Endothelial cell of umbilical vein (primary cell): ENCODE data around the gene ACADVL. TPM values are rescaled to one million over a fixed set of nuclear protein-coding genes. Genes with fewer than 3 reads are reported as not detected.

Source experiments
- BruUV-seq: library from RNA; stranded (reverse); fragments of 400-500 nt; replicated peaks from 2 replicates; lab custom pipeline; 2021; lab: Mats Ljungman, UMichigan
- CTCF ChIA-PET: fragments of 300-600, 350-600 bp; sonication (Branson Sonifier 250); formaldehyde crosslinking; loops from one replicate; lab custom pipeline; 2021; ENCODE audit warnings: antibody characterized with exemption, inconsistent platforms; lab: Charles Lee
- POLR2A ChIA-PET: fragments of 300-600, 350-600 bp; sonication (Branson Sonifier 250); formaldehyde crosslinking; loops from one replicate; lab custom pipeline; 2021; ENCODE audit warnings: antibody characterized with exemption, inconsistent platforms; lab: Charles Lee
- DNase-seq: peaks from one replicate; pipeline ENCODE4 v3.0.0-alpha.2; 2011; ENCODE audit warnings: low read depth, low spot score
- FAIRE-seq: peaks from 2 replicates; lab custom pipeline; 2011; peaks lifted over from hg19 to GRCh38; lab: Jason Lieb, UNC
- H2AFZ ChIP-seq: 2 replicates; pipeline ENCODE4 v1.6.0; 2012; ENCODE audit warnings: low read depth, low read length, control low read depth, inconsistent platforms
- H3K27ac ChIP-seq: 2 replicates; pipeline ENCODE4 v1.5.1; 2011; ENCODE audit warnings: low read depth, mild to moderate bottlenecking, control low read depth, low read length, moderate library complexity; ENCODE audit not compliant: insufficient read depth
- H3K27me3 ChIP-seq, 2 experiments: 2 replicates each; pipeline versions ENCODE4 v1.6.0 to v1.6.1; 2011; ENCODE audit warnings: low read length in 2 of 2, mixed read lengths in 1 of 2; ENCODE audit not compliant: control insufficient read depth in 2 of 2, insufficient read depth in 2 of 2
- H3K36me3 ChIP-seq, 2 experiments: 2 replicates in 1 of 2; 3 replicates in 1 of 2; pipeline ENCODE4 v1.5.1; 2011; ENCODE audit warnings: low read length in 2 of 2, mild to moderate bottlenecking in 1 of 2, moderate library complexity in 1 of 2; ENCODE audit not compliant: control insufficient read depth in 2 of 2, insufficient read depth in 2 of 2; ENCODE audit errors: extremely low read depth in 1 of 2
- H3K4me1 ChIP-seq: 3 replicates; pipeline ENCODE4 v1.5.1; 2011; ENCODE audit warnings: mild to moderate bottlenecking, low read length; ENCODE audit not compliant: control insufficient read depth, insufficient read depth; ENCODE audit errors: extremely low read depth
- H3K4me2 ChIP-seq: 2 replicates; pipeline ENCODE4 v1.6.1; 2011; ENCODE audit warnings: low read length, control low read depth, mixed read lengths; ENCODE audit not compliant: insufficient read depth
- H3K4me3 ChIP-seq, 3 experiments: fragments of 200-600 bp in 1 of 3; sonication (generic), shearing (Covaris generic) in 1 of 3; replicated peaks in 1 of 3; 2 replicates each; pipeline ENCODE4 v1.5.1; 2011 to 2016; ENCODE audit warnings: control low read depth in 3 of 3, low read length in 3 of 3, mild to moderate bottlenecking in 2 of 3, inconsistent platforms in 1 of 3, low read depth in 1 of 3, moderate library complexity in 1 of 3; ENCODE audit not compliant: insufficient read depth in 1 of 3
- H3K79me2 ChIP-seq: 2 replicates; pipeline ENCODE4 v1.6.0; 2012; ENCODE audit warnings: low read length, inconsistent platforms; ENCODE audit not compliant: control insufficient read depth, insufficient read depth
- H3K9ac ChIP-seq: replicated peaks from 2 replicates; pipeline ENCODE3; 2011; ENCODE audit warnings: low read length, control low read depth; ENCODE audit not compliant: insufficient read depth; ENCODE audit errors: extremely low read depth
- H3K9me1 ChIP-seq: replicated peaks from 3 replicates; pipeline ENCODE4 v1.6.0; 2011; ENCODE audit warnings: mild to moderate bottlenecking, low read length; ENCODE audit not compliant: control insufficient read depth, insufficient read depth; ENCODE audit errors: extremely low read depth
- H3K9me3 ChIP-seq: replicated peaks from 2 replicates; pipeline ENCODE4 v1.5.1; 2012; ENCODE audit warnings: low read length, inconsistent platforms; ENCODE audit not compliant: control insufficient read depth, insufficient read depth
- H4K20me1 ChIP-seq: replicated peaks from 2 replicates; pipeline ENCODE3; 2011; ENCODE audit warnings: mild to moderate bottlenecking, low read length; ENCODE audit not compliant: control insufficient read depth, insufficient read depth; ENCODE audit errors: extremely low read depth
- CTCF ChIP-seq, 2 donors: IDR thresholded peaks; 1 replicate in 1 of 2; 2 replicates in 1 of 2; pipeline ENCODE4 v1.5.1; 2011; ENCODE audit warnings: low read length in 2 of 2, mild to moderate bottlenecking in 2 of 2, moderate library complexity in 2 of 2, control low read depth in 1 of 2, inconsistent platforms in 1 of 2, low read depth in 1 of 2; ENCODE audit not compliant: insufficient read depth in 1 of 2; ENCODE audit errors: extremely low read depth in 1 of 2
- EZH2 ChIP-seq: IDR thresholded peaks from 2 replicates; pipeline ENCODE4 v1.6.1; 2012; ENCODE audit warnings: borderline replicate concordance, low read depth, mild to moderate bottlenecking, moderate library complexity, low read length, inconsistent platforms; ENCODE audit not compliant: severe bottlenecking
- FOS ChIP-seq: IDR thresholded peaks from 2 replicates; pipeline ENCODE4 v1.6.1; 2011; ENCODE audit warnings: mild to moderate bottlenecking, low read length, moderate library complexity, borderline replicate concordance; ENCODE audit not compliant: insufficient read depth
- GATA2 ChIP-seq: IDR thresholded peaks from 2 replicates; pipeline ENCODE4 v1.7.0; 2011; ENCODE audit warnings: low read depth, mild to moderate bottlenecking, moderate library complexity, mixed read lengths, low read length; ENCODE audit not compliant: insufficient read length, insufficient read depth
- JUN ChIP-seq: IDR thresholded peaks from 2 replicates; pipeline ENCODE4 v1.6.1; 2011; ENCODE audit warnings: borderline replicate concordance, low read depth; ENCODE audit not compliant: insufficient read length, insufficient read depth
- MAX ChIP-seq: IDR thresholded peaks from 2 replicates; pipeline ENCODE4 v1.6.1; 2011; ENCODE audit not compliant: insufficient read depth, insufficient read length
- MYC ChIP-seq: IDR thresholded peaks from one replicate; pipeline ENCODE4 v1.6.1; 2011; ENCODE audit warnings: mild to moderate bottlenecking, low read depth, low read length
- POLR2A ChIP-seq: IDR thresholded peaks from 2 replicates; pipeline ENCODE4 v1.6.1; 2012; ENCODE audit warnings: low read depth, mild to moderate bottlenecking, control low read depth, low read length
- POLR2AphosphoS5 ChIP-seq: IDR thresholded peaks from 2 replicates; pipeline ENCODE4 v1.6.1; 2012; ENCODE audit warnings: low read depth, mild to moderate bottlenecking, control low read depth, low read length, moderate library complexity; ENCODE audit not compliant: insufficient read depth
- dilution Hi-C: fragments of 300-500 bp; cut with MboI; formaldehyde crosslinking; loops from one replicate; pipeline ENCODE4 v1.15.0; 2019; ENCODE audit warnings: low sequenced_read_pairs; ENCODE audit not compliant: extremely low pct_ligation_motif_present
- intact Hi-C: fragments of 100-400 bp; cut with micrococcal nuclease; formaldehyde crosslinking; loops from one replicate; pipeline ENCODE4 v1.10.0; 2022
- polyA plus RNA-seq, 4 experiments: library from polyadenylated mRNA; depleted of rRNA in 3 of 4; stranded (reverse) in 3 of 4; unstranded in 1 of 4; fragments of >200 nt; gene quantifications; 2 replicates each; pipeline versions ENCODE4 v1.2.1 to v1.2.3, GENCODE V29; 2011 to 2012; ENCODE audit warnings: missing spikeins in 1 of 4
- total RNA-seq: library from RNA; stranded (reverse); gene quantifications from 2 replicates; pipeline ENCODE4 v1.2.3, GENCODE V29; 2021

ACADVL gene
- total and polyA plus RNA-seq, 2 donors (not counting 3 experiments of a cell fraction or from before 2014, with no cell fraction given) = 308 to 376 TPM

GRCh38 chr17:7250695-7251627, 31.2 kb downstream of the ACADVL start:
- ChIA-PET CTCF (interaction anchor here (0.6 to 1.2 kb wide), 3 partner anchors 8 to 52 kb away, joined by 3 to 5 read pairs (median 3); no protein-coding TSS in a partner anchor), POLR2A (no interaction called here)
- DNase-seq (peak; percentile 42), FAIRE-seq (peak; percentile 8)
- peak overlapping the region; percentile 75 for H3K4me2 ChIP-seq
- H3K9me3 ChIP-seq = no peaks in the 10 kb centered on the region
- BruUV-seq = no TSS peak
- H3K4me1 ChIP-seq = peaks cover 23% of the 10 kb centered on the region
- intact Hi-C loops = loop anchor here (5.0 kb wide), 1 partner anchor 186 kb away; the partner anchor contains the start of genes FGF11 and TMEM102
- no peak overlapping the region for H2AFZ ChIP-seq
- no peak for TF ChIP-seq POLR2AphosphoS5
- TF ChIP-seq EZH2 = no peak
- no peak for TF ChIP-seq MYC
- no peak for TF ChIP-seq POLR2A
- no peak for TF ChIP-seq JUN
- TF ChIP-seq MAX = no peak
- no peak for TF ChIP-seq CTCF (IDR thresholded peaks at IDR 0.05; ENCODE audit: extremely low read depth in 1 of 2, insufficient read depth in 1 of 2, low read depth in 1 of 2, low read length in 2 of 2)
- TF ChIP-seq FOS = no peak
- no peak for TF ChIP-seq GATA2
- H3K4me3 ChIP-seq = peak overlapping the region; percentile 57 to 87 (median 83)
- H3K9ac ChIP-seq = peak overlapping the region; percentile 80
- H3K36me3 ChIP-seq = peaks cover 0 to 15% of the 10 kb centered on the region in 2 experiments
- no peaks in the 10 kb centered on the region for H3K9me1 ChIP-seq
- peaks cover 65% of the 10 kb centered on the region for H3K79me2 ChIP-seq
- dilution Hi-C loops = no loop called here
- peak overlapping the region; percentile 30 for H3K27ac ChIP-seq
- no peaks in the 10 kb centered on the region for H4K20me1 ChIP-seq
- H3K27me3 ChIP-seq = no peaks in the 10 kb centered on the region
